H1 (cell line): Measurements from ENCODE around the gene TRA2A.

Experiments used
- ASH2L ChIP-seq: fragments of 200-600, 300-600 bp; sonication (generic); IDR thresholded peaks from one replicate; pipeline ENCODE4 v1.7.1; 2017; ENCODE audit warnings: low read length
- BRCA1 ChIP-seq: IDR thresholded peaks from 2 replicates; pipeline ENCODE4 v1.6.1; 2012; ENCODE audit warnings: low read depth, low read length, improper control_type of control experiment
- CEBPB ChIP-seq: IDR thresholded peaks from 2 replicates; pipeline ENCODE4 v1.6.1; 2012; ENCODE audit warnings: low read depth, low read length
- CHD2 ChIP-seq: IDR thresholded peaks from 2 replicates; pipeline ENCODE4 v1.6.1; 2012; ENCODE audit warnings: low read length, improper control_type of control experiment
- POLR2A ChIP-seq, 2 experiments: IDR thresholded peaks; 1 replicate in 1 of 2; 2 replicates in 1 of 2; pipeline ENCODE4 v1.6.1; 2011; ENCODE audit warnings: low read depth in 2 of 2, low read length in 2 of 2, mild to moderate bottlenecking in 2 of 2; ENCODE audit errors: control extremely low read depth in 1 of 2
- POLR2AphosphoS5 ChIP-seq: IDR thresholded peaks from 2 replicates; pipeline ENCODE4 v1.6.1; 2011; ENCODE audit warnings: low read depth, low read length
- RFX5 ChIP-seq: IDR thresholded peaks from 2 replicates; pipeline ENCODE4 v1.6.1; 2011; ENCODE audit warnings: low read depth, low read length, improper control_type of control experiment, borderline replicate concordance
- SP1 ChIP-seq: IDR thresholded peaks from 2 replicates; pipeline ENCODE4 v1.6.1; 2011; ENCODE audit warnings: low read depth, low read length
- TF ChIP-seq, protein P1 (sequence below), 3 experiments: IDR thresholded peaks; 1 replicate in 2 of 3; 2 replicates in 1 of 3; pipeline versions ENCODE4 v1.5.1 to v1.6.1; 2011; ENCODE audit warnings: low read length in 3 of 3, mild to moderate bottlenecking in 3 of 3, inconsistent platforms in 2 of 3, low read depth in 1 of 3, moderate library complexity in 1 of 3; ENCODE audit not compliant: insufficient read depth in 1 of 3; ENCODE audit errors: control extremely low read depth in 1 of 3
- TF ChIP-seq, protein P2 (sequence below): IDR thresholded peaks from 2 replicates; pipeline ENCODE4 v1.6.1; 2012; ENCODE audit warnings: inconsistent platforms

DNA sequence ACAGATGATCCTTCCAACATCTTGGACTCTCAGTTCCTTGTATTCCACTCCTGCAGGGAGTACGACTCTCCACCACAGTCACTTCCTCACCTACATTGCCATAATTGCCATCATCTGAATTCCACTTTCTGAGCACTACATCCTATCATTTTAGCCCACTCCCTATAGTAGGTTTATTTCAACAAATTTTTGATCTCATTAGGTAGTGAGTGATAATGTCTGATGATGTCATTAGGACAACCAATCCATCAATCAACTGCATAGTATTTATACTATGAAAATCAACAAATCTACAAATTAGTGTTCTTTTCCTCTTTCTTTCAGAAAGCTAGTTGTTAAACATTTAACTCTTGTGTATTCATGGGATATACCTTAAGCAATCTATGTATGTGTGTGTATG is 13.7 kb upstream of the TRA2A start:
- TF ChIP-seq SP1 (no peak), POLR2A (IDR thresholded peaks at IDR 0.05; ENCODE audit: control extremely low read depth in 1 of 2, low read depth in 2 of 2, low read length in 2 of 2) (no peak), RFX5 (no peak), ASH2L (no peak), CHD2 (no peak), CEBPB (no peak), BRCA1 (no peak), POLR2AphosphoS5 (no peak)
- TF ChIP-seq, protein P1, sequence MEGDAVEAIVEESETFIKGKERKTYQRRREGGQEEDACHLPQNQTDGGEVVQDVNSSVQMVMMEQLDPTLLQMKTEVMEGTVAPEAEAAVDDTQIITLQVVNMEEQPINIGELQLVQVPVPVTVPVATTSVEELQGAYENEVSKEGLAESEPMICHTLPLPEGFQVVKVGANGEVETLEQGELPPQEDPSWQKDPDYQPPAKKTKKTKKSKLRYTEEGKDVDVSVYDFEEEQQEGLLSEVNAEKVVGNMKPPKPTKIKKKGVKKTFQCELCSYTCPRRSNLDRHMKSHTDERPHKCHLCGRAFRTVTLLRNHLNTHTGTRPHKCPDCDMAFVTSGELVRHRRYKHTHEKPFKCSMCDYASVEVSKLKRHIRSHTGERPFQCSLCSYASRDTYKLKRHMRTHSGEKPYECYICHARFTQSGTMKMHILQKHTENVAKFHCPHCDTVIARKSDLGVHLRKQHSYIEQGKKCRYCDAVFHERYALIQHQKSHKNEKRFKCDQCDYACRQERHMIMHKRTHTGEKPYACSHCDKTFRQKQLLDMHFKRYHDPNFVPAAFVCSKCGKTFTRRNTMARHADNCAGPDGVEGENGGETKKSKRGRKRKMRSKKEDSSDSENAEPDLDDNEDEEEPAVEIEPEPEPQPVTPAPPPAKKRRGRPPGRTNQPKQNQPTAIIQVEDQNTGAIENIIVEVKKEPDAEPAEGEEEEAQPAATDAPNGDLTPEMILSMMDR (IDR thresholded peaks at IDR 0.05; ENCODE audit: control extremely low read depth in 1 of 3, insufficient read depth in 1 of 3, low read depth in 1 of 3, low read length in 3 of 3): no peak
- TF ChIP-seq, protein P2, sequence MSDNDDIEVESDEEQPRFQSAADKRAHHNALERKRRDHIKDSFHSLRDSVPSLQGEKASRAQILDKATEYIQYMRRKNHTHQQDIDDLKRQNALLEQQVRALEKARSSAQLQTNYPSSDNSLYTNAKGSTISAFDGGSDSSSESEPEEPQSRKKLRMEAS: no peak
